GM23338 (cell line): ENCODE data around the gene RBPJ. TPM values are rescaled to one million over a fixed set of nuclear protein-coding genes. Genes with fewer than 3 reads are reported as not detected.

Experiments
- ATAC-seq: fragments of 200-7000 bp; cut with Tn5 transposase; 3 replicates; pipeline ENCODE4 v1.9.1; 2020
- DNase-seq: peaks from one replicate; pipeline ENCODE4 v3.0.0-alpha.2; 2015; ENCODE audit warnings: low spot score
- H2AFZ ChIP-seq: fragments of 200-600 bp; sonication (generic); 2 replicates; pipeline ENCODE4 v1.8.0; 2016; ENCODE audit warnings: antibody characterized with exemption, mild to moderate bottlenecking, moderate library complexity
- H3F3A ChIP-seq: fragments of 200-600 bp; sonication (generic); replicated peaks from 2 replicates; pipeline ENCODE4 v1.8.0; 2017; ENCODE audit warnings: antibody characterized with exemption, mixed run types, low read depth
- H3K27ac ChIP-seq: fragments of 200-600 bp; sonication (generic); 2 replicates; pipeline ENCODE4 v1.6.1; 2016; ENCODE audit warnings: low read depth
- H3K27me3 ChIP-seq: fragments of 200-600 bp; sonication (generic); 2 replicates; pipeline ENCODE4 v1.8.0; 2016; ENCODE audit warnings: mild to moderate bottlenecking, mixed run types, moderate library complexity; ENCODE audit not compliant: insufficient read depth
- H3K36me3 ChIP-seq: fragments of 200-600 bp; sonication (generic); 2 replicates; pipeline ENCODE4 v1.8.0; 2016; ENCODE audit warnings: mild to moderate bottlenecking; ENCODE audit not compliant: insufficient read depth
- H3K4me1 ChIP-seq: fragments of 200-600 bp; sonication (generic); 2 replicates; pipeline ENCODE4 v1.8.0; 2016; ENCODE audit warnings: mild to moderate bottlenecking, moderate library complexity; ENCODE audit not compliant: insufficient read depth
- H3K4me2 ChIP-seq: fragments of 200-600 bp; sonication (generic); 2 replicates; pipeline ENCODE4 v1.7.1; 2017; ENCODE audit warnings: mixed run types
- H3K4me3 ChIP-seq: fragments of 200-600 bp; sonication (generic); 2 replicates; pipeline ENCODE4 v1.6.1; 2016; ENCODE audit warnings: mixed run types
- H3K79me2 ChIP-seq: fragments of 200-600 bp; sonication (generic); replicated peaks from 2 replicates; pipeline ENCODE4 v1.8.0; 2017; ENCODE audit warnings: mild to moderate bottlenecking; ENCODE audit not compliant: insufficient read depth
- H3K9me2 ChIP-seq: fragments of 200-600 bp; sonication (generic); 2 replicates; pipeline ENCODE4 v1.8.0; 2017; ENCODE audit not compliant: insufficient read depth
- H4K20me1 ChIP-seq: fragments of 200-600 bp; sonication (generic); replicated peaks from 2 replicates; pipeline ENCODE4 v1.8.0; 2017; ENCODE audit warnings: mild to moderate bottlenecking; ENCODE audit not compliant: insufficient read depth
- H3K27ac Mint-ChIP-seq: 2 replicates; pipeline ENCODE4 v1.8.0; 2020; ENCODE audit warnings: inconsistent platforms, mild to moderate bottlenecking, moderate library complexity, mixed read lengths
- H3K27me3 Mint-ChIP-seq: 3 replicates; pipeline ENCODE4 v1.8.0; 2022; ENCODE audit warnings: low read depth, mild to moderate bottlenecking, moderate library complexity, mixed read lengths, inconsistent platforms; ENCODE audit not compliant: insufficient read depth, poor library complexity
- H3K36me3 Mint-ChIP-seq: 3 replicates; pipeline ENCODE4 v1.8.0; 2021; ENCODE audit warnings: low read depth, mild to moderate bottlenecking, inconsistent platforms, moderate library complexity, mixed read lengths
- H3K4me1 Mint-ChIP-seq: 3 replicates; pipeline ENCODE4 v1.8.0; 2020; ENCODE audit warnings: mild to moderate bottlenecking, inconsistent platforms, mixed read lengths
- H3K4me3 Mint-ChIP-seq: 3 replicates; pipeline ENCODE4 v1.8.0; 2021; ENCODE audit warnings: moderate library complexity, mild to moderate bottlenecking, inconsistent platforms, mixed read lengths
- H3K9me3 Mint-ChIP-seq: 3 replicates; pipeline ENCODE4 v1.8.0; 2020; ENCODE audit warnings: moderate library complexity, mild to moderate bottlenecking, inconsistent platforms, mixed read lengths
- CTCF ChIP-seq, 2 experiments: fragments of 200-600 bp in 1 of 2; sonication (generic) in 1 of 2; conservative IDR thresholded peaks; 2 replicates each; pipeline versions ENCODE4 v1.5.1 to v1.6.1; 2016 to 2017; ENCODE audit warnings: antibody characterized with exemption in 2 of 2, low read depth in 2 of 2, mild to moderate bottlenecking in 2 of 2, moderate library complexity in 1 of 2
- ETS1 ChIP-seq: IDR thresholded peaks from 2 replicates; pipeline ENCODE4 v1.6.1; 2016; ENCODE audit warnings: antibody characterized with exemption
- EZH2 ChIP-seq: fragments of 200-600 bp; sonication (generic); IDR thresholded peaks from one replicate; pipeline ENCODE4 v1.8.0; 2017; ENCODE audit warnings: antibody characterized with exemption, mild to moderate bottlenecking, low read depth; ENCODE audit not compliant: unreplicated experiment
- JUNB ChIP-seq: IDR thresholded peaks from one replicate; pipeline ENCODE4 v1.6.1; 2016; ENCODE audit warnings: antibody characterized with exemption; ENCODE audit not compliant: unreplicated experiment
- NANOG ChIP-seq: IDR thresholded peaks from 2 replicates; pipeline ENCODE4 v1.6.1; 2016; ENCODE audit warnings: antibody characterized with exemption, borderline replicate concordance
- POLR2AphosphoS5 ChIP-seq: IDR thresholded peaks from 2 replicates; pipeline ENCODE4 v1.6.1; 2016; ENCODE audit warnings: antibody characterized with exemption, low read depth
- REST ChIP-seq: IDR thresholded peaks from one replicate; pipeline ENCODE4 v1.6.1; 2018; ENCODE audit warnings: antibody characterized with exemption; ENCODE audit not compliant: unreplicated experiment
- ZNF462 ChIP-seq: fragments of 250-450 bp; sonication (Bioruptor Pico); IDR thresholded peaks from 2 replicates; pipeline ENCODE4 v1.5.0; 2020; ENCODE audit warnings: mild to moderate bottlenecking, moderate library complexity
- polyA plus RNA-seq: library from polyadenylated mRNA; unstranded; fragments of >200 nt; fragmentation: Nextera tagmentation; extraction: Ambion mirVana; gene quantifications from 2 replicates; pipeline ENCODE4 v1.2.1, GENCODE V29; 2016
- total RNA-seq: library from RNA; depleted of rRNA; stranded (reverse); fragments of >200 nt; shearing (Covaris generic); gene quantifications from 2 replicates; pipeline ENCODE4 v1.2.3, GENCODE V29; 2014

RBPJ gene
- total and polyA plus RNA-seq, 2 experiments from 2014 or later = 212 to 457 TPM

- TF ChIP-seq ZNF462 (no peak), ETS1 (no peak), CTCF (conservative IDR thresholded peaks at IDR 0.05; ENCODE audit: low read depth in 2 of 2) (no peak), POLR2AphosphoS5 (no peak)
Observed at GRCh38 chr4:26349496-26349895, 28.7 kb downstream of the RBPJ start (continued).

GRCh38 chr4:26351685-26352084 is 30.9 kb downstream of the RBPJ start:
- no peaks in the 10 kb centered on the region for H3K9me3 Mint-ChIP-seq
- H3K9me2 ChIP-seq = no peaks in the 10 kb centered on the region
- H3K4me3 Mint-ChIP-seq = no peak overlapping the region
- no peaks in the 10 kb centered on the region for H3K36me3 ChIP-seq
- H3K4me1 ChIP-seq = peaks cover 68% of the 10 kb centered on the region
- no peak overlapping the region for H3K4me2 ChIP-seq
- peaks cover 88% of the 10 kb centered on the region for H4K20me1 ChIP-seq
- no peaks in the 10 kb centered on the region for H3K36me3 Mint-ChIP-seq
- H3K27ac Mint-ChIP-seq = no peak overlapping the region
- H3K4me1 Mint-ChIP-seq = peaks cover 35% of the 10 kb centered on the region
- peak overlapping the region; percentile 53; the same call in 1 of the 2 replicates for H3K27ac ChIP-seq
- peaks cover 4% of the 10 kb centered on the region for H3K27me3 Mint-ChIP-seq
- no peak overlapping the region for H2AFZ ChIP-seq
- ATAC-seq (no peak), DNase-seq (no peak)
- peaks cover 100% of the 10 kb centered on the region for H3K79me2 ChIP-seq
- H3K27me3 ChIP-seq = no peaks in the 10 kb centered on the region
- H3K4me3 ChIP-seq = no peak overlapping the region
- H3F3A ChIP-seq = 0 out of 2 replicates have a peak, but pooled peaks cover 8% of the 10 kb centered on the region
- TF ChIP-seq NANOG (no peak), REST (no peak), ETS1 (no peak), JUNB (no peak), EZH2 (no peak)
